Natural killer cell (primary cell): Measurements from ENCODE around the gene NRDE2. TPM values are rescaled to one million over a fixed set of nuclear protein-coding genes. Genes with fewer than 3 reads are reported as not detected.

Experiments used
- ATAC-seq, 3 donors: fragments of 150-1000 bp in 2 of 3; fragments of 200-7000 bp in 1 of 3; cut with Tn5 transposase; 1 replicate in 1 of 3; 2 replicates in 2 of 3; pipeline ENCODE4 v1.10.0; 2021; ENCODE audit warnings: mild to moderate bottlenecking in 2 of 3, moderate library complexity in 2 of 3
- DNase-seq, 2 donors: peaks; one replicate each; pipeline versions ENCODE4 v3.0.0 to v3.0.0-alpha.2; 2013 to 2021; ENCODE audit warnings: mixed read lengths in 1 of 2
- H3K27ac ChIP-seq: one replicate; pipeline ENCODE4 v1.5.1; 2013; ENCODE audit warnings: mild to moderate bottlenecking, low read length
- H3K27me3 ChIP-seq: one replicate; pipeline ENCODE4 v1.6.1; 2013; ENCODE audit warnings: low read length; ENCODE audit not compliant: control insufficient read depth, insufficient read depth
- H3K36me3 ChIP-seq: one replicate; pipeline ENCODE4 v1.6.1; 2013; ENCODE audit warnings: low read length; ENCODE audit not compliant: control insufficient read depth, insufficient read depth
- H3K4me1 ChIP-seq: one replicate; pipeline ENCODE4 v1.6.1; 2013; ENCODE audit warnings: low read length; ENCODE audit not compliant: control insufficient read depth, insufficient read depth
- H3K4me3 ChIP-seq: one replicate; pipeline ENCODE4 v1.5.1; 2013; ENCODE audit warnings: low read length
- H3K9me3 ChIP-seq: one replicate; pipeline ENCODE4 v1.6.1; 2013; ENCODE audit warnings: low read length; ENCODE audit not compliant: control insufficient read depth, insufficient read depth
- H3K27ac Mint-ChIP-seq, 2 donors: one replicate each; pipeline ENCODE4 v1.8.0; 2022; ENCODE audit warnings: mild to moderate bottlenecking in 2 of 2, mixed read lengths in 2 of 2, moderate library complexity in 1 of 2
- H3K27me3 Mint-ChIP-seq, 2 donors: one replicate each; pipeline ENCODE4 v1.8.0; 2022; ENCODE audit warnings: low read depth in 2 of 2, mixed read lengths in 2 of 2
- H3K36me3 Mint-ChIP-seq: one replicate; pipeline ENCODE4 v1.8.0; 2022; ENCODE audit warnings: mixed read lengths
- H3K4me1 Mint-ChIP-seq, 2 donors: one replicate each; pipeline ENCODE4 v1.8.0; 2022; ENCODE audit warnings: mixed read lengths in 2 of 2
- H3K4me3 Mint-ChIP-seq: one replicate; pipeline ENCODE4 v1.8.0; 2022; ENCODE audit warnings: mild to moderate bottlenecking, moderate library complexity, mixed read lengths
- H3K9me3 Mint-ChIP-seq, 2 donors: one replicate each; pipeline ENCODE4 v1.8.0; 2022; ENCODE audit warnings: mixed read lengths in 2 of 2
- CTCF ChIP-seq: fragments of 200-600 bp; IDR thresholded peaks from one replicate; pipeline ENCODE4 v1.8.0; 2022; ENCODE audit warnings: antibody characterized with exemption
- WGBS: methylation state at CpG from one replicate; pipeline ENCODE4 v1.1.7; 2013; ENCODE audit warnings: missing lambda C conversion rate; ENCODE audit not compliant: insufficient coverage; 5-methylcytosine and 5-hydroxymethylcytosine counted together
- intact Hi-C: fragments of 100-400 bp; cut with micrococcal nuclease; formaldehyde crosslinking; loops from one replicate; pipeline ENCODE4 v1.14.2; 2022
- total RNA-seq, 4 donors: library from RNA; stranded (reverse); fragments of 120-200 nt in 1 of 4; gene quantifications; one replicate each; pipeline versions ENCODE4 v1.2.3 to v1.2.4, GENCODE V29; 2013 to 2022

Gene NRDE2
- total RNA-seq, 3 donors from 2014 or later (not counting 1 experiment from before 2014, with no cell fraction given), result 32.6 to 46.3 (median 40.7) TPM

- Histone ChIP-seq H3K36me3 (peaks cover 41% of the 10 kb centered on the region), H3K4me1 (no peaks in the 10 kb centered on the region), H3K4me3 (no peak overlapping the region), H3K27me3 (no peaks in the 10 kb centered on the region), H3K9me3 (no peaks in the 10 kb centered on the region), H3K27ac (no peak overlapping the region)
- H3K4me3 Mint-ChIP-seq, result no peak overlapping the region
- H3K9me3 Mint-ChIP-seq, result no peaks in the 10 kb centered on the region
- no peaks in the 10 kb centered on the region for H3K4me1 Mint-ChIP-seq
- H3K27ac Mint-ChIP-seq, result no peak overlapping the region
- DNase-seq, result no peak
- intact Hi-C loops, result no loop called here
- H3K36me3 Mint-ChIP-seq, result peaks cover 7% of the 10 kb centered on the region
- ATAC-seq, result no peak
- no peaks in the 10 kb centered on the region for H3K27me3 Mint-ChIP-seq
- no peak for TF ChIP-seq CTCF
Observed at GRCh38 chr14:90281756-90282155, 50.0 kb downstream of the NRDE2 start.

- no peaks in the 10 kb centered on the region for H3K4me1 ChIP-seq
- Mint-ChIP-seq H3K9me3 (no peaks in the 10 kb centered on the region), H3K27me3 (no peaks in the 10 kb centered on the region), H3K4me1 (no peaks in the 10 kb centered on the region), H3K27ac (no peak overlapping the region), H3K4me3 (no peak overlapping the region), H3K36me3 (peaks cover 6% of the 10 kb centered on the region)
- no peaks in the 10 kb centered on the region for H3K9me3 ChIP-seq
- ATAC-seq, result no peak
- no peak overlapping the region for H3K27ac ChIP-seq
- no peaks in the 10 kb centered on the region for H3K27me3 ChIP-seq
- 93% methylated on average over 8 of the region's 8 CpGs for WGBS
- peaks cover 40% of the 10 kb centered on the region for H3K36me3 ChIP-seq
- intact Hi-C loops, result no loop called here
- no peak for DNase-seq
- no peak overlapping the region for H3K4me3 ChIP-seq
- TF ChIP-seq CTCF, result no peak
Observed at GRCh38 chr14:90281261-90281660, 50.5 kb downstream of the NRDE2 start.

- DNase-seq, result no peak
- no peaks in the 10 kb centered on the region for H3K9me3 ChIP-seq
- intact Hi-C loops, result no loop called here
- no peak overlapping the region for H3K27ac ChIP-seq
- H3K4me3 ChIP-seq, result no peak overlapping the region
- WGBS, result 97% methylated on average over 7 of the region's 7 CpGs
- no peaks in the 10 kb centered on the region for H3K36me3 Mint-ChIP-seq
- no peak overlapping the region for H3K4me3 Mint-ChIP-seq
- no peaks in the 10 kb centered on the region for H3K27me3 Mint-ChIP-seq
- H3K27me3 ChIP-seq, result no peaks in the 10 kb centered on the region
- H3K36me3 ChIP-seq, result peaks cover 40% of the 10 kb centered on the region
- H3K27ac Mint-ChIP-seq, result no peak overlapping the region
- no peak for ATAC-seq
- no peak for TF ChIP-seq CTCF
- no peaks in the 10 kb centered on the region for H3K4me1 Mint-ChIP-seq
- H3K4me1 ChIP-seq, result no peaks in the 10 kb centered on the region
- no peaks in the 10 kb centered on the region for H3K9me3 Mint-ChIP-seq
Observed at GRCh38 chr14:90280096-90280495, 51.6 kb downstream of the NRDE2 start.
